ENCODE measurements around the gene TCAF2.
"Not testable (repeated sequence)": the region's sequence is repeated elsewhere in the genome, so short reads cannot be mapped to it uniquely, and the experiment has no call there.

DNA sequence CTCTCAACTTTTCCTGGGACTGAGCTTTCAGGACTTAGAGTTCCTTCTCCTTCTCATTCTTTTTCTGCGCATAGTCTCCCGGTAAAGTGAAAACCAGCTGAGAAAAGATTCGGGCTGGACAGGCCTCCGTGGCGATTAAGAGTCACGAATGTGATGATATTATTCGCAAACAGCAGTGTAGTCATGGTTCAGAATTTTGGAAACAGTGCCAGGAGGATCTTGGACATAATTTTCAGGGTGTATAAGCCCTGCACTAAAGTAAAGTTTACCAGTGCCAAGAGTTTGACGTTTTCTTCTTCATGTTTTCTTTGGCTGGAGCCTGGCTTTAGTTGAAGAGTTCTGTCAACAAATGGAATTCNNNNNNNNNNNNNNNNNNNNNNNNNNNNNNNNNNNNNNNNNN is 29.7 kb downstream of the TCAF2 start:
- TF ChIP-seq, protein P1, sequence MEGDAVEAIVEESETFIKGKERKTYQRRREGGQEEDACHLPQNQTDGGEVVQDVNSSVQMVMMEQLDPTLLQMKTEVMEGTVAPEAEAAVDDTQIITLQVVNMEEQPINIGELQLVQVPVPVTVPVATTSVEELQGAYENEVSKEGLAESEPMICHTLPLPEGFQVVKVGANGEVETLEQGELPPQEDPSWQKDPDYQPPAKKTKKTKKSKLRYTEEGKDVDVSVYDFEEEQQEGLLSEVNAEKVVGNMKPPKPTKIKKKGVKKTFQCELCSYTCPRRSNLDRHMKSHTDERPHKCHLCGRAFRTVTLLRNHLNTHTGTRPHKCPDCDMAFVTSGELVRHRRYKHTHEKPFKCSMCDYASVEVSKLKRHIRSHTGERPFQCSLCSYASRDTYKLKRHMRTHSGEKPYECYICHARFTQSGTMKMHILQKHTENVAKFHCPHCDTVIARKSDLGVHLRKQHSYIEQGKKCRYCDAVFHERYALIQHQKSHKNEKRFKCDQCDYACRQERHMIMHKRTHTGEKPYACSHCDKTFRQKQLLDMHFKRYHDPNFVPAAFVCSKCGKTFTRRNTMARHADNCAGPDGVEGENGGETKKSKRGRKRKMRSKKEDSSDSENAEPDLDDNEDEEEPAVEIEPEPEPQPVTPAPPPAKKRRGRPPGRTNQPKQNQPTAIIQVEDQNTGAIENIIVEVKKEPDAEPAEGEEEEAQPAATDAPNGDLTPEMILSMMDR (IDR thresholded peaks at IDR 0.05): not testable (repeated sequence)
- not testable (repeated sequence) for TF ChIP-seq NRF1 (IDR thresholded peaks at IDR 0.05; ENCODE audit: low read depth, low read length); POLR2AphosphoS5 (IDR thresholded peaks at IDR 0.05; ENCODE audit: low read depth, low read length); RFX5 (IDR thresholded peaks at IDR 0.05; ENCODE audit: low read length); FOXM1 (IDR thresholded peaks at IDR 0.05; ENCODE audit: low read depth); TAF1 (IDR thresholded peaks at IDR 0.05; ENCODE audit: borderline replicate concordance, low read depth, low read length); EZH2phosphoT487 (IDR thresholded peaks at IDR 0.05; ENCODE audit: borderline replicate concordance, low read depth)
- TF ChIP-seq, protein P2, sequence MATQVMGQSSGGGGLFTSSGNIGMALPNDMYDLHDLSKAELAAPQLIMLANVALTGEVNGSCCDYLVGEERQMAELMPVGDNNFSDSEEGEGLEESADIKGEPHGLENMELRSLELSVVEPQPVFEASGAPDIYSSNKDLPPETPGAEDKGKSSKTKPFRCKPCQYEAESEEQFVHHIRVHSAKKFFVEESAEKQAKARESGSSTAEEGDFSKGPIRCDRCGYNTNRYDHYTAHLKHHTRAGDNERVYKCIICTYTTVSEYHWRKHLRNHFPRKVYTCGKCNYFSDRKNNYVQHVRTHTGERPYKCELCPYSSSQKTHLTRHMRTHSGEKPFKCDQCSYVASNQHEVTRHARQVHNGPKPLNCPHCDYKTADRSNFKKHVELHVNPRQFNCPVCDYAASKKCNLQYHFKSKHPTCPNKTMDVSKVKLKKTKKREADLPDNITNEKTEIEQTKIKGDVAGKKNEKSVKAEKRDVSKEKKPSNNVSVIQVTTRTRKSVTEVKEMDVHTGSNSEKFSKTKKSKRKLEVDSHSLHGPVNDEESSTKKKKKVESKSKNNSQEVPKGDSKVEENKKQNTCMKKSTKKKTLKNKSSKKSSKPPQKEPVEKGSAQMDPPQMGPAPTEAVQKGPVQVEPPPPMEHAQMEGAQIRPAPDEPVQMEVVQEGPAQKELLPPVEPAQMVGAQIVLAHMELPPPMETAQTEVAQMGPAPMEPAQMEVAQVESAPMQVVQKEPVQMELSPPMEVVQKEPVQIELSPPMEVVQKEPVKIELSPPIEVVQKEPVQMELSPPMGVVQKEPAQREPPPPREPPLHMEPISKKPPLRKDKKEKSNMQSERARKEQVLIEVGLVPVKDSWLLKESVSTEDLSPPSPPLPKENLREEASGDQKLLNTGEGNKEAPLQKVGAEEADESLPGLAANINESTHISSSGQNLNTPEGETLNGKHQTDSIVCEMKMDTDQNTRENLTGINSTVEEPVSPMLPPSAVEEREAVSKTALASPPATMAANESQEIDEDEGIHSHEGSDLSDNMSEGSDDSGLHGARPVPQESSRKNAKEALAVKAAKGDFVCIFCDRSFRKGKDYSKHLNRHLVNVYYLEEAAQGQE (IDR thresholded peaks at IDR 0.05; ENCODE audit: low read depth, low read length): not testable (repeated sequence)
- TF ChIP-seq, protein P3, sequence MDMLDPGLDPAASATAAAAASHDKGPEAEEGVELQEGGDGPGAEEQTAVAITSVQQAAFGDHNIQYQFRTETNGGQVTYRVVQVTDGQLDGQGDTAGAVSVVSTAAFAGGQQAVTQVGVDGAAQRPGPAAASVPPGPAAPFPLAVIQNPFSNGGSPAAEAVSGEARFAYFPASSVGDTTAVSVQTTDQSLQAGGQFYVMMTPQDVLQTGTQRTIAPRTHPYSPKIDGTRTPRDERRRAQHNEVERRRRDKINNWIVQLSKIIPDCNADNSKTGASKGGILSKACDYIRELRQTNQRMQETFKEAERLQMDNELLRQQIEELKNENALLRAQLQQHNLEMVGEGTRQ (IDR thresholded peaks at IDR 0.05; ENCODE audit: borderline replicate concordance, low read depth, low read length): not testable (repeated sequence)

Data from SK-N-SH (cell line).